Epithelial cell of prostate (primary cell): ENCODE data around the gene NEUROG3.

ENCODE experiments used
- DNase-seq: peaks from one replicate; pipeline ENCODE4 v3.0.0-alpha.2; 2011; ENCODE audit warnings: low read depth, low spot score
- H3K27ac ChIP-seq: fragments of 450-650 bp; 2 replicates; pipeline ENCODE4 v1.5.1; 2017; ENCODE audit warnings: mild to moderate bottlenecking

Gene NEUROG3, protein sequence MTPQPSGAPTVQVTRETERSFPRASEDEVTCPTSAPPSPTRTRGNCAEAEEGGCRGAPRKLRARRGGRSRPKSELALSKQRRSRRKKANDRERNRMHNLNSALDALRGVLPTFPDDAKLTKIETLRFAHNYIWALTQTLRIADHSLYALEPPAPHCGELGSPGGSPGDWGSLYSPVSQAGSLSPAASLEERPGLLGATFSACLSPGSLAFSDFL

DNA sequence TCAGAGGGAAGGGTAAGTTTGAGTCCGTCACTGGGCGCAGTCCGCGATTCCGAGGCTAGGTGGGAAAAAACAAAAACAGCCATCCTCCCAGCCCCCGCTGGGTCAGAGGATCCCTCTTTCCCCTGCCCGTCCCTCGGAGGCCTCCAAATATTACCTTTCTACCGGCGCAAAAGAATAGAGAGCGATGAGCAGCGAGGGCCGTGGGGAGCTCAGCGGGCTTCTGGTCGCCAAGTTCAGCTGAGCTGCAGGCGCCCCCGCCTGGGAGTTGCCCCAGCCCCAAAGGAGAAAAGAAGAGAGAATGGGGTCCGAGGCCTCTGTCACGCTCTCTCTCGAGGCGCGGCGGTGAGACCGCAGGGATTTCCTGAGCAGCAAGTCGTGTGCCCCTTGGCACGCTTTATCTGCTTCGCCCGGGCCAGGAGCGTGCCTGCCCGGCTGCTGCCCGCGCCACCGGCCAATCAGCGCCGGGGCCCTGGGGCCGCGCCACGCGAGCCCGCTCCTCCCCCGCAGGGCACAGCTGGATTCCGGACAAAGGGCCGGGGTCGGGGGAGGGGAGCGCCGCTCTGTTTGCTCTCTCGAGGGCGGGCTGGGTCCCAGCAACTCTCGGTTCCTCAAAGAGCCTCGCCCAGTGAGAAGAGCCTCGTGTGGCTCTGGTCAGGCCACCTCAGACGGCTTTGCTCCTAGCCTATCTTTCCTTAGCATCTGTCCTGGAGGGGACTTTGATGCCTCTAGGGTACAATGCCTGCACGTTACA is at the start of gene NEUROG3:
Gene NEUROG3 (minus strand): TSS at position 367 of the 751 bp plus-strand sequence. CDS start 379 bp downstream, outside the sequence.
- no peak for DNase-seq
- no peak within 1 kb of the TSS for H3K27ac ChIP-seq

DNA sequence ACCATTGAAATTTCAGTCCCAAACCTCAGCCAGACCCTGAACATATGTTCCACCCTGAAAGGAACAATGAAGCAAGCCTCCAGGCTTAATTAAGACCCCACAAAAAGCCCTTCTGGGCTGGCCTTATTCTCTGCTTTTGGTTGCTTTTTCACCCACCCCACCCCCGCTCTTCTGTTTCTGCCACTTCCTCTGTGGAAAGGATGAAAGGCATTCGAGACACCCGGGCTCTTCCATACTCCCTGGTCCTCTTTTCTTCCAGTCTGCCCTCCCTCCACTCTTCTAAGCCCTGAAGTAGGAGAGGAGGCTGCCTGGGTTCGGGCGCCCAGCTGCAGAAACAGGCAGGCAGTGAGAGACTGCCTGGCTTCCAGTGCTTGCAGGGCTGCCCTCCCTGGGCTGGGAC is 47.4 kb upstream of the NEUROG3 start:
- no peak overlapping the region for H3K27ac ChIP-seq
- DNase-seq = no peak

DNA sequence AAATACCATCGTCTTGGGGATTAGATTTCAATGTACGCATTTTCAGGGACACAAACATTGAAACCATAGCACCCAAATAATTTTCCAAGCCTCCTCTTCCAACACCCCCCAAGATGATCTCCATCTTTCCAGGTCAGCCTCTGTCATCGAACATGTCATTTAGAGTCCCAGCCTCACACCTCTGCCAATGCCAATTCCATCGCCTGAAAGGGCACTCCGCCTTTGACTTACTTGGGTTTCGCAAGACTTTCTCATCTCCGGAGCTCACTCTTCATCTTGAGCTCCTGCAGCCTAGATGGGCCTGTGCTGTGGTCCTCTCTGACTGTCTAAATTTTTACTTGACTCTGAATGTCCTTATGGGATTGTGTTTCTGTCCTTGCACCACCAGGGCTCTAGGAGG is 46.4 kb upstream of the NEUROG3 start:
- H3K27ac ChIP-seq = no peak overlapping the region
- no peak for DNase-seq

DNA sequence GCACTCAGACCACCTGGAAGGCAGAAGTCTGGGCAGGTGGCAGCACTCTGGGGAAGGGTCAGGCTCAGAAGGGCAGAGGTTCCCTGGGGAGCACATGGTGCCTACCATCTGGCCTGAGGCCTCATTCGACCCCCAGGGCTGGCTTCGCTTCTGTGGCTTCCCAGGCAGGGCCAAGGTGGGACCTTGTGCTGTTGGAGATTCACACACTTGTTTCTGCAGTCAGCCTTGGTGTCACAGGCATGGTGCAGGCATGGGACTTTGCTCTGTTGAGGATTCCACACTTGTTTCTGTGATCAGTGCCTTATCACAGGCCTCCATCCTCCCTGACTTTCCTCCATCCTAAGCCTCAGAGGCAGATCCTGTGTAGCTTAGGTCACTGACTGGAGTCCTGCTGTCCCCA is 45.5 kb upstream of the NEUROG3 start:
- DNase-seq = no peak
- no peak overlapping the region for H3K27ac ChIP-seq

DNA sequence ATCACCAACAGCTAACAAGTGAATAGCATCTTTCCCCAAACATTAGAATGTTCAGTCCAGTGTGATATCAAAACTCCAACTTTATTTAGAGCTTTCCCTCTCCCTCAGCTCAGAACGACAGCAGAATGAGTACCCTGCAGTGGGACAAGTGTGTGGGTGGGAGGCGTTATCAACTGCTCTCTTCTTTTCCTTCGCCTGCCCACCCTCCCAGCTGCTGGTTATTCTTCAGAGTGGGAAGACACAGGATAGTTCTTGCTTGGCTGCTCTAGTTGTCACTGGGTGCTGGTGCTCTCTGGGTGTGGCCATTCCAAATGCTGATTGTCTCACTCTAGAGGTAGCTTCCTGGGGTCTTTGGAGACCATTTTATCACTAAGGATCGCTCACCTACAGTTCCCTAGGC is 43.1 kb upstream of the NEUROG3 start:
- no peak overlapping the region for H3K27ac ChIP-seq
- no peak for DNase-seq

DNA sequence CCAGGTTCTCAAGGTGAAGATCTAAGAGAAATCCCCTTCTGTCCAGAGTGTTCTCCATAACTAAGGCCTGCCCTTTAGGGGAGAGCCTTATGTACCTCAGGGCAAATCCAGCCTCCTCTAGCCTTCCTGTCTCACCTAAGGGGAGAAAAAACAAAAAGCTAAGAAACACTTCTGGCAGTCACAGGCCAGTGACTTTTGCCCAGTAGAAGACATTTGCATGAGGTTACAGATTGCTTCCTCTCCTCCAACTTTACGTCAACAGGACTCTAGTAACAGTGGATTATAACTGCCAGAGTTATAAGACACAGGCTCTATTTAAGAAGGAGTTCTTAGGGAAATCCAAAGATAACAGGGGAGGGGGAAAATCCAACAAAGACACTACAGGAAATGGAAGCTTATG is 40.9 kb upstream of the NEUROG3 start:
- no peak overlapping the region for H3K27ac ChIP-seq
- DNase-seq = no peak

DNA sequence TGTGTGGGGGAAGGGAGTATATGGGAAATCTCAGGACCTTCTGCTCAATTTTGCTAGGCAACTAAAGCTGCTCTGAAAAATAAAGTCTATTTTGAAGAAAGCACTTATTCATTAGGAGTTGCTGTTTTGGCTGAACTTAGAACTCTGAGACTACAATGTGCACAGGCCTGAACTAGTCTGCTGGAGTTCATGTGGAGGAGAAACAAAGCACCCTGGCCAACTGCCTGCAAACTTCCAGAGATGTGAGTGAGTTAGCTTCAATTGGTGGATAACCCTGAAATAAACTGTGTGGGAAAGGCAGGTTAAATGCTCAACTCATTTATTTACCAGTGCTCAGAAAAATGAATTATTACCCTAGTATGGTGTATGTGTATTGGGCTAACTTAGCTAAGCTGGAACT is 39.5 kb upstream of the NEUROG3 start:
- H3K27ac ChIP-seq = no peak overlapping the region
- no peak for DNase-seq

DNA sequence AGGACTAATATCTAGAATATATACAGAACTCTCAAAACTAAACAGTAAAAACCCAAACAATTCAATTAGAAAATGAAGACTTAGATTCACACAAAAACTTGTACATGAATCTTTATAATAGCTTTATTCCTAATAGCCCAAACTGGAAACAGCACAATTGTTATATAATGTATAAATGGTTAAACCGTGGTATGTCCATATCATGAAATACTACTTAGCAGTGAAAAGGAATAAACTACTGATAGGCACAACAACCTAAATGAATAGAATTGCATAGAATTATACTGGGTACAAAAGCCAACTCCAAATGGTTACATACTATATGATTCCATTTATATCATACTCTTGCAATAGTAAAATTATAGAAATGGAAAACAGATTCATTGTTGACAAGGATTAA is 35.9 kb upstream of the NEUROG3 start:
- no peak for DNase-seq
- no peak overlapping the region for H3K27ac ChIP-seq

DNA sequence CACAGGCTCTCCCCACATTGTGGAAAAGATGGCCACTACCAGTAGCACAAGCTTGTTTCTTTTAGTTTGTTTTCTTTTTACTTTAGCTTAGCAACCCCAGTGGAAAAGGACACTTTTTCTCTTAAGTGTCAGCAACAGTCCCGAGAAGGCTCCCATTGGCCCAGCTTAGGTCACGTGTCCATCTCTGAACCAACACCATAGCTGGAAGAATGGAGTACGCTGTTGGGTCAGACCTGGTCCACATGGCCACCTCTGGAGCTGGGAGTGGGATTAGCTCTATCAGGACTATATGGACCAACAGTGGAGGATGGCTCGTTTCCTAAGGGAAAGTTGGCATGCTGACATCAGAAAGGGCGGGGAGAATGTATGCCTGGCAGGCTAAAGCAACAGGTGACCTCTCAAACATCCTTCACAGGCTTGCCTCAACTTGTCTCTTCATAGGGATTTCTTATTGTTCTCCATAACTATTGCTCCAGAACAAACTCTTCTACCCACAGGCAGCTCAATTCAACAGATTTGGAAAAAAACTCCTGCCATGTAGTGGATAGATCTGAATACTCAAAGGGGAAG is 27.6 kb upstream of the NEUROG3 start:
- H3K27ac ChIP-seq = no peak overlapping the region
- no peak for DNase-seq

DNA sequence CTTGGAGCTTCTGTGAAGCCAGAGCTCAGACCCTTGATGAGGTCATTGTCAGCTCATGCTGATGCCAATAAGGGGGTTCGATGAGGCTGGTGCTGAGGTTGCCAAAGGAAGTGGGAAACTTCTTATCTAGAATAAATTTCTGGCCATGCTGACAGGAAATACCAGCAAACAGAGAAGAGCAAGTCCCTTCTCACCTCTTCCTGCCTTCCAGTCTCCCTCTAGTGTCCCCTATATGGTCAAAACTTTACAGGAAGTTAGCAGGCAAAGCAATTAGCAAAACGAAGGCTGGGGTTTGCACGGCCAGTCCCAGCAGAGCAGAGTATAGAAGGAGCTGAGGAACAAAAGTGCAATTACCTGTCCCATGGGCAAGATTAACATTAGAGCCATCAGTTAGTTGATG is 15.1 kb upstream of the NEUROG3 start:
- DNase-seq = no peak
- no peak overlapping the region for H3K27ac ChIP-seq

DNA sequence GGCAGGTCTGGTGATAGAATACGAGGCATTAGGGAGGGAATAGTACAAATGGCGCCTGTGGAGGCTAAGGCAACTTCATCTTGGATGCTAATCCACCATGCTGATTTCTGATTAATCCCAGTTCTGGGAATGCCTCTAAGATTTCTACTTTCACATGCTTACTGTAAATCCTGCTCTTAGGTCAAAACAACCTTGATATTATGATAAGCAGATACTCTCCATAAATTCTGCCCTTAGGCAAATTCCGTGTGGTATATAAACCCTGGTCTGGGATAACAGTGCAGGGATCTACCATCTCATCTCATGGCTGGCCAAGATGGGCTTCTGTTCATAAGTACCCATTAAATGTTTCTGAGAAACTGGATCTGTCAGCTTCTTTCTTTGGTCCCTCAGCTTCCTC is 11.4 kb upstream of the NEUROG3 start:
- H3K27ac ChIP-seq = no peak overlapping the region
- no peak for DNase-seq

DNA sequence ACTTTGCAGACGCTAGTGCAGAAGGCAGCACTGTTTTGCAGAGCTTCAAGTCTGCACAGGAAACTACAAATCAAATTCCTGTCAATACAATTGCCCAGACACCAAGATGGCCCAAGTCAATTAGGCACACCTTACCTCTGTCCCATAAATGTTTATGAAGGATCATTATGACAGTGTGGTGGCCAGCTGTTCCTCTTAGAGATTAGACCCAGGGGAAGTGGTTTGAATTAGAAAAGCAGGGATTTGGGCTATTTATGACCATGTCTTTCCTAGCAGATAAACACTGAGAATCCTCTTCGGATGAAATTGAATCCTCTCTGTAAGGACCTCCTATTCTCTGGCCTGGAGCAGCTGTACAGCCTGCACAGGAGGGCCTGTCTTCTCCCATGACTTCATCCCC is 9.9 kb upstream of the NEUROG3 start:
- DNase-seq = no peak
- no peak overlapping the region for H3K27ac ChIP-seq

DNA sequence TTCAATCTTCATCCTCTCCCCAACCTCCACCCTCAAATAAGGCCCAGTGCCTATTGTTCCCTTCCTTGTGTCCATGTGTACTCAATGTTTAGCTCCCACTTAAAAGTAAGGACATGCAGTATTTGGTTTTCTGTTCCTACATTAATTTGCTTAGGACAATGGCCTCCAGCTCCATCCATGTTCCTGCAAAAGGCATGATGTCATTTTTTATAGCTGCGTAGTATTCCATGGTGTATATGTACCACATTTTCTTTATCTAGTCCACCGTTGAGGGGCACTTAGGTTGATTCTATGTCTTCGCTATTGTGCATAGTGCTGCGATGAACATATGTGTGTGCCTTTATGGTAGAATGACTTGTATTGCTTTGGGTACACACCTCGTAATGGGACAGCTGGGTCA is 7.2 kb upstream of the NEUROG3 start:
- H3K27ac ChIP-seq = no peak overlapping the region
- DNase-seq = no peak

DNA sequence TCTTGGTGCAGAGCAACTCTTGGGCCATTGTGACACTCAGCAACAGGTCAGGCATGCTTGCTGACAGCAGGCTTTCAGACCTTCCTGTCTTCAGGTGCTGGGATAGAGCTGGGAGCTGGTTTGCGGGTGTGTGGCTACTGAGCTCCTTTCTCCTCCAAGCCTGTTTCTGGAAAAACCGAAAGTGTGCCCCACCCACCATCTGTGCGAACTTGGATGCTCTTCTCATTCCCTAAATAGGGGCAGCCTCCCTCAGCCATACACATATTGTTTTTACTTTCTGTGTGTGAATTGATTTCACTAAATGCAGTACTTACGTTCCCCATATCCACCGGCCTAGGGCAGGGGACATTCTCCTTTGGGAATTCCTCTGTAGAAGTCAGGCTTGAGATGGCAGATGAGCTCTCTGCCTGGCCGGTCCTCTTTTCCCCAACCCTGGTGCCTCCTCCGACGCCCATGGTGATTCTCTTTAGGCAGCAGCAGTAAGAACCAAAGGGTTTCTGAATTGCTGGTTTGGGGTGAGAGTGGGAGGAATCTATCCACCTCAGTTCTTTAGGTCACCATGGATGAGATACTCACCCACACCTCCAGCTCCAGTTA is 6.3 kb upstream of the NEUROG3 start:
- H3K27ac ChIP-seq = no peak overlapping the region
- DNase-seq = no peak

DNA sequence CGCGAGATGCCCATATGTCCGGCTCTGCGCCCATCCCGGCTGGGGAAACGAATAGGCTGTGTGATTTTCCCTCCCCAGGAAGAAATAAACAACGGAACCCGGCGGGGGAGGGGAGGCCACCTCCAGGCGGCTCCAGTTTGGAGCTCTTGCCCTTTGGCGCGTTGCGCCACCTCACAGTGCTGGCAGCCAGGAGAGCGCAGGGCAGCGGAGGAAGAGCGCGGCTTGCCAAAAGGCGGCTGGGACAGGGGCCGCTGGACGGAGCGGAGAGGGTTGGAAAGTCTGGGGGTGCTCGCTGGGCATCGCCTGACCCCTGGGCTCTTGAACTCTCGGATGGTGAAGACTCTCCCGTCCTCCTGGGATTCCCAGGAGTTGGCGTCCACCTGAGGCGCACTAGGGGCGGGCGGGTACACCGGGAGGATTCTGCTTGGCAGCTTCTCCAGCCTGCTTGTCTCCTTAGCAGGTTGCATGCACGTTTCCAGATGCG is 5.3 kb upstream of the NEUROG3 start:
- DNase-seq = no peak
- H3K27ac ChIP-seq = no peak overlapping the region

DNA sequence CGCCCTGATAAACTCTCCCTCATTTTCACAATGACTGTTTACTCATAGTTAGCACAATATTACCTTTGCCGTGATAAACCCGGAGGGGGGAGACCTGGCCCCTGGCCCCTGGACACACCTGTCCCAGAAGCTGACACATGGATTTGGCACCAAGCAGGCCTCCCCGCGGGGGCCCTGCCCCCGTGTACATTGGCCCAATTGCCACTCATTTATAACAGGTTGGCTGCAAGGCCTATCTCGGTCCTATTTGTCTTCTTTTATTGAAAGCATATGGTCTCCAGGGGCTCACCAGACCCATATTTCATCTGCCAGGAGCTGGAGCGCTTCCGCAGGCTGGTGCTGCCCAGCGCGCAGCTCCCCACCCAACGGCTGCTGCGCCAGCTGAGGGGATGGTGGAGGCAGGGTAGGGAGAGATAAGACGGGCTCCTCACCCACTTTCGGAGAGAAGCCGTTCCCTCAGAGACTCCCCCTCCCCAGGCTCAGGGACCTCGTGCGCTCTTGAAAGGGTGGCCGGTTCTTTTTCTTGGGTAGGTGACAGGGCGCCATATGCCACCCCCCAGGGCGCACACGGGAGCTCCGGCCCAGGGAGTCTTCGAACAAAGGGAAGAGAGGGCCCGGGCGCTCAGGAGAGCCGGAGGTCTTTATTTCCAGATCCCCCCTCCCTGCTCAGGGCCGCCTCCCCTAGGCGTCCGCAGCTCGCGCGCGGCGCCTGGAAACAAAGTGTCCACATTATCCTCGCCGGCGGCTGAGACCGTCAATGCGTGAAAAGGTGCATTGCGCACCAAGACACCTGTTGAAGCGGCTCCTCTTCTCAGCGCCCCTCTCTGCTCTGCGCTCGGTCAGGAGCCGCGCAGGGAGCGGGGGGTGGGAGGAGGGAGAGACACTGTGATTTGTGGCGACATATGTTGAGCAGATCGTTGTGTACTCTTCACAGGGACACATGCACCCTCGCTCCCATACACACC is 4.3 kb upstream of the NEUROG3 start:
- DNase-seq = no peak
- no peak overlapping the region for H3K27ac ChIP-seq

DNA sequence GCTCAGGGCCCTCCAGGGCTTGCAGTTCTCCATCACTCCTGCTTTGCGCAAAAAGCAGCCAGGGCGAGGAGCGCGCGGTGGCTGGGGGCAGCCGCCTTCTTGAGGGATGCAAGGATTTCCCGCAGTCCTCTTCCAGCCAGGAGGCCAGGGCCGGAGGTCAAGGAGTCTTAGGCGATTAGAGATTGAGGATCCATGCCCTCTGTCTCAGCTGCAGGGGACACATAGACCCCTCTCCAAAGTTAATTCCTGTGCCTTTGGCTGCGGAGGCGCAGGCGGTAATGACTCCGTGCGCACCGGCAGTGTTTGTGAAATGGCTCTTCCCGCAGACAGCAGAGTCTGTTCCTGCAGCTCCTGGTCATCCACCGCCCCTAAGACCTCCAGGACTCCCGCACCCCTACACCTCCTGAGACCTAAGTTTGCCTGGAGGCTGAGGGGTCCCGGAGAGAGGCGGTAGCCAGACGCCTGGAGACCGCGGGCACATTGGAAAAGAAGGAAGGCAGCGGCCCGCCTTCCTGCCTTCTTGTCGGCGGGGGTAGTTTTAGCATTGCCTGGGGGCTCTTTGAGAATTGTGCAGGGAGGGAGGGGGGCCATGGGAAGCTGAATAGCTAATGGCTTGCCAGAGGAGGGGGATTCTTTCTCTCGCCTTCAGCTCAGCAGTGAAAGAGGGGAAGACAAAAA is 3.3 kb upstream of the NEUROG3 start:
- no peak for DNase-seq
- H3K27ac ChIP-seq = no peak overlapping the region

DNA sequence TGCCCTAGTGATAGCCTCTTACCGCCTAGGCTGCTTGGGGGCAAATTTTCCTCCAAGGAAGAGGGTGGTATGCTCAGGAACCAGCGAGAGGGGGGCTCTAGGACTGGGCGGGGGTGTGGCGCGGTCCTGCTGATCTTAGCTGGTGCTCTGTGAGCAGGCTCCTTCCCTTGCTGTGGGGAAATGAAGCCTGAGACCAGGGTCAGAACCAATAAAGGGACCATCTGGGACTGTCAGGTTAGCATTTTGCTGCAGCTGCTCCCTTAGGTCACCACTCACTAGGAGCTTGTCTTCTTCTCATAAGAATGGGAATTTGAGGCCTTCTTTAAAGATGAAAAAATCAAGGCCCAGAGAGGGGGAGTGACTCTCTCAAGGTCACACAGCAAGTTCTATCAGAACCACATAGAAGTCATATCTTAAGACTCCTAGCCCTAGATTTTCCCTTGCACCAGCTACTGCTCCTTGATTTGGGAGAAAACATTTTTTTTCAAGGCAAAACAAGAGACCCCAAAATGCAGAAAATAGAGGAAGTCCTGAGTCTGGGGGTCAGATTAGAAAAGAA is 2.0 kb upstream of the NEUROG3 start:
- DNase-seq = no peak

DNA sequence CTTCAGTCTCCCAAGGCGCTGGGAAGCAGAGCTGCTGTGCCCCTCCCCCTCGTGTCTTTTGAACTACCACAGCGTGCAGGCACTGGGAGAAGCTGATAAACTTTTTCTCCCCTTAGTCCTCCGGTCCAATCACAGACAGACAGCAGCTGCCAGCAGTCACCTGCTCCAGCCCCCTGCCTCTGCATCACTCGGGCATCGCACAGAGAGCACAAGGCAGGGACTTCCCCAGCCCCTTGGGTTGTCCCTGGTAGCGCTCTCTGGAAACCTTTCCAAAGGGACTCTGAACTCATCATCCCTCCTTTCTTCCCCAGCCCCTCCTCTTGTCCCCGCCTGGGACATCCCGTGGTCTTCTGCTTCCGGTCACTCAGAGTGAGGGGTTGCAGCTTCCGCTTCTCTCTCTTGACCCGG is 1.4 kb upstream of the NEUROG3 start:
- H3K27ac ChIP-seq = no peak overlapping the region
- no peak for DNase-seq

More for the DNA sequence above, 2.0 kb upstream of the NEUROG3 start:
- no peak overlapping the region for H3K27ac ChIP-seq
